Osteoblast (primary cell): ENCODE results near the gene SEC24B. TPM values are rescaled to one million over a fixed set of nuclear protein-coding genes. Genes with fewer than 3 reads are reported as not detected.

Experiments
- DNase-seq: peaks from one replicate; pipeline ENCODE4 v3.0.0; 2011; ENCODE audit warnings: low spot score, mixed read lengths; ENCODE audit not compliant: insufficient read length; ENCODE audit errors: missing footprints
- H2AFZ ChIP-seq: 2 replicates; pipeline ENCODE4 v1.6.0; 2011; ENCODE audit warnings: mild to moderate bottlenecking, low read length
- H3K27ac ChIP-seq: 2 replicates; pipeline ENCODE4 v1.5.1; 2011; ENCODE audit warnings: mild to moderate bottlenecking, low read depth, low read length, moderate library complexity
- H3K27me3 ChIP-seq: 2 replicates; pipeline ENCODE4 v1.6.0; 2012; ENCODE audit warnings: mild to moderate bottlenecking, control low read depth, inconsistent platforms, low read length, moderate library complexity; ENCODE audit not compliant: insufficient read depth
- H3K36me3 ChIP-seq: 2 replicates; pipeline ENCODE4 v1.5.1; 2011; ENCODE audit warnings: mild to moderate bottlenecking, low read length, control low read depth, moderate library complexity; ENCODE audit not compliant: insufficient read depth
- H3K4me1 ChIP-seq: 2 replicates; pipeline ENCODE4 v1.5.1; 2011; ENCODE audit warnings: mild to moderate bottlenecking, low read length, control low read depth, moderate library complexity; ENCODE audit not compliant: insufficient read depth
- H3K4me2 ChIP-seq: 2 replicates; pipeline ENCODE4 v1.6.0; 2011; ENCODE audit warnings: mild to moderate bottlenecking, low read length; ENCODE audit not compliant: insufficient read depth
- H3K4me3 ChIP-seq: fragments of 200-600 bp; sonication (generic); 3 replicates; pipeline ENCODE4 v1.5.1; 2012; ENCODE audit warnings: mild to moderate bottlenecking, low read length, inconsistent platforms; ENCODE audit not compliant: insufficient read depth
- H3K79me2 ChIP-seq: 2 replicates; pipeline ENCODE4 v1.6.0; 2012; ENCODE audit warnings: mild to moderate bottlenecking, low read length, control low read depth, inconsistent platforms; ENCODE audit not compliant: insufficient read depth
- H3K9me3 ChIP-seq: 2 replicates; pipeline ENCODE4 v1.5.1; 2011; ENCODE audit warnings: low read depth, low read length, control low read depth
- H4K20me1 ChIP-seq: 2 replicates; pipeline ENCODE4 v1.6.0; 2012; ENCODE audit warnings: mild to moderate bottlenecking, low read length, control low read depth; ENCODE audit not compliant: insufficient read depth
- total RNA-seq: library from RNA; depleted of rRNA; stranded (reverse); fragments of >200 nt; gene quantifications from 2 replicates; pipeline ENCODE4 v1.2.3, GENCODE V29; 2012
- TF ChIP-seq, protein P1 (sequence below): IDR thresholded peaks from 2 replicates; pipeline ENCODE4 v1.5.1; 2011; ENCODE audit warnings: mild to moderate bottlenecking, low read depth, low read length, moderate library complexity; ENCODE audit errors: extremely low read depth

The SEC24B gene
- total RNA-seq, 1 donor: 18.1 TPM

DNA sequence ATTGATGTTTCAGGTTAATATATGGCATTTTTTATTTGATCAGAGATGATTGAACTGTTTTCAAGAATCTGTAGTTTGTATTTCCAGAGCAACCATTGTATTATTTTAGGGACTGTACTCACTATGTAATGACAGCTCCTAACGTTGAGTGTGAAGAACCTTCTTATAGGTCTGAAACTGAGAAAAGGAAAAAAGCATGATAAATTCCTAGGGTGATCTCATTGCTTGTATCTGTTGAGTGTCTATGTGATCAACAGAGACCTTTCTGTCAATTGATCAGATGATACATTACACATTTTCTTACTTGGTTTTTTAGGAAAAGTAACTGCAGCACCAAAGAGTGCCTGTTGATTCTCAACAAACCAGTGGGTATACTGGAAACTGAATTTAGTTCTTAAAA lies 40.2 kb downstream of the SEC24B start:
- H3K4me1 ChIP-seq: peaks cover 11% of the 10 kb centered on the region
- H3K9me3 ChIP-seq: no peaks in the 10 kb centered on the region
- H3K27ac ChIP-seq: no peak overlapping the region
- H2AFZ ChIP-seq: no peak overlapping the region
- DNase-seq: no peak
- no peak overlapping the region for H3K4me3 ChIP-seq
- peaks cover 13% of the 10 kb centered on the region for H3K36me3 ChIP-seq
- peaks cover 29% of the 10 kb centered on the region for H4K20me1 ChIP-seq
- TF ChIP-seq, protein P1, sequence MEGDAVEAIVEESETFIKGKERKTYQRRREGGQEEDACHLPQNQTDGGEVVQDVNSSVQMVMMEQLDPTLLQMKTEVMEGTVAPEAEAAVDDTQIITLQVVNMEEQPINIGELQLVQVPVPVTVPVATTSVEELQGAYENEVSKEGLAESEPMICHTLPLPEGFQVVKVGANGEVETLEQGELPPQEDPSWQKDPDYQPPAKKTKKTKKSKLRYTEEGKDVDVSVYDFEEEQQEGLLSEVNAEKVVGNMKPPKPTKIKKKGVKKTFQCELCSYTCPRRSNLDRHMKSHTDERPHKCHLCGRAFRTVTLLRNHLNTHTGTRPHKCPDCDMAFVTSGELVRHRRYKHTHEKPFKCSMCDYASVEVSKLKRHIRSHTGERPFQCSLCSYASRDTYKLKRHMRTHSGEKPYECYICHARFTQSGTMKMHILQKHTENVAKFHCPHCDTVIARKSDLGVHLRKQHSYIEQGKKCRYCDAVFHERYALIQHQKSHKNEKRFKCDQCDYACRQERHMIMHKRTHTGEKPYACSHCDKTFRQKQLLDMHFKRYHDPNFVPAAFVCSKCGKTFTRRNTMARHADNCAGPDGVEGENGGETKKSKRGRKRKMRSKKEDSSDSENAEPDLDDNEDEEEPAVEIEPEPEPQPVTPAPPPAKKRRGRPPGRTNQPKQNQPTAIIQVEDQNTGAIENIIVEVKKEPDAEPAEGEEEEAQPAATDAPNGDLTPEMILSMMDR: no peak
- peaks cover 91% of the 10 kb centered on the region for H3K79me2 ChIP-seq
- no peak overlapping the region for H3K4me2 ChIP-seq
- no peaks in the 10 kb centered on the region for H3K27me3 ChIP-seq

DNA sequence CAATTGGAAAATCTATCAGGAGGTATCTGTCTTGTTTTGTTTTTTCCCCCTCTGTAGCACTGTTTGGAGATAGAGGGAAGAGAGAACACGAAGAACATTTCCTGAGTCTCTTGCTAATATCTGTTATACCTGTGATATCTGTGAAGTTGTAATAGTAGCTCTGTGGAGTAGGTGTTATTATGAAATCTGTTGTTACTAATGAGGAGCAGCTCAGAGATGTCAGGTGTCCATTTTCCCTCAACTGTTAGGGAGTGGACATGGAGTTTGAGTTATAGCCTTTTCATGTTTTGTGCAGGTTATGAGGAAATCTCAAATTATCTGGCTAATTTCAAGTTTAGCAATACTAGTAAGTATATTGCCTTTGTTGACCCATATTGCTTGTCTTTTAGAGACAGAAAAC lies 52.4 kb downstream of the SEC24B start:
- H3K27ac ChIP-seq: no peak overlapping the region
- peaks cover 77% of the 10 kb centered on the region for H3K79me2 ChIP-seq
- no peaks in the 10 kb centered on the region for H3K9me3 ChIP-seq
- peaks cover 3% of the 10 kb centered on the region for H4K20me1 ChIP-seq
- no peak for DNase-seq
- H3K4me3 ChIP-seq: no peak overlapping the region
- TF ChIP-seq, protein P1: no peak
- H3K4me1 ChIP-seq: no peaks in the 10 kb centered on the region
- peaks cover 12% of the 10 kb centered on the region for H3K36me3 ChIP-seq
- H2AFZ ChIP-seq: no peak overlapping the region
- H3K27me3 ChIP-seq: no peaks in the 10 kb centered on the region
- H3K4me2 ChIP-seq: no peak overlapping the region

DNA sequence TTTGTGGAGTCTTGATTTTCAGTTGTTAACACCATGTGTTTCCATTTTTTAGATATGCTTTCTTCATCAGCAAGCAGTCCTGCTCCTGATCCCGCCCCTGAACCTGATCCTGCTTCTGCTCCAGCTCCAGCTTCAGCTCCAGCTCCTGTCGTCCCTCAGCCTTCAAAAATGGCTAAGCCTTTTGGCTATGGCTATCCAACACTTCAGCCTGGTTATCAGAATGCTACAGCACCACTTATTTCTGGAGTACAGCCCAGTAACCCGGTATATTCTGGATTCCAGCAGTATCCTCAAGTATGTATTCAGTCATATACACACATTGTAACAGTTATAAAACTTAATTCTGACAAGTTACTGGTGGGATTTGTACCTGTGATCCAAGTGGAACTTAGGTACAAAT lies 60.9 kb downstream of the SEC24B start:
- H3K36me3 ChIP-seq: peaks cover 36% of the 10 kb centered on the region
- H3K9me3 ChIP-seq: no peaks in the 10 kb centered on the region
- no peak overlapping the region for H2AFZ ChIP-seq
- DNase-seq: no peak
- peaks cover 42% of the 10 kb centered on the region for H3K79me2 ChIP-seq
- no peaks in the 10 kb centered on the region for H3K27me3 ChIP-seq
- H4K20me1 ChIP-seq: no peaks in the 10 kb centered on the region
- H3K4me3 ChIP-seq: no peak overlapping the region
- no peak overlapping the region for H3K4me2 ChIP-seq
- no peaks in the 10 kb centered on the region for H3K4me1 ChIP-seq
- H3K27ac ChIP-seq: no peak overlapping the region
- TF ChIP-seq, protein P1: no peak

DNA sequence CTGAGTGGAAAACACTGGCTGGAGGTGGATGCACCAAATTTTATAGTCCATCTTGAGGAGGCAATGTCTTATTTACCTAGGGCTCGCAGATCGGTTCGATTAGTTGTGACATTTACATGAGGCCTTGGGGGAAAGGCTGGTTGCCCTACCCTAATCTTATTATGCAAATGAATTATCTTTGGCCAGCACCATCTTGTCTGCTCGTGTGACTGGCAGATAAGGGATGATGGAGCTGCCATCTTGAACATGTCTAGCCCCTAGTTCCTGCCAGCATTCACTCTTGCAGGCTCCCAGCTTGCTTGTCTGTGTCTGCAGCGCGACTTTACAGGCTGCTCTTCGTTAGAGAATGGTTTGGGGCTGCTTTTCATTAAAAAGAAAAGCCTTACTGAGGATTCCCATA lies 61.9 kb downstream of the SEC24B start:
- H3K79me2 ChIP-seq: peaks cover 32% of the 10 kb centered on the region
- TF ChIP-seq, protein P1: no peak
- DNase-seq: no peak
- no peaks in the 10 kb centered on the region for H3K9me3 ChIP-seq
- H2AFZ ChIP-seq: no peak overlapping the region
- H4K20me1 ChIP-seq: no peaks in the 10 kb centered on the region
- no peak overlapping the region for H3K4me2 ChIP-seq
- no peak overlapping the region for H3K27ac ChIP-seq
- peaks cover 36% of the 10 kb centered on the region for H3K36me3 ChIP-seq
- no peaks in the 10 kb centered on the region for H3K27me3 ChIP-seq
- H3K4me3 ChIP-seq: no peak overlapping the region
- H3K4me1 ChIP-seq: no peaks in the 10 kb centered on the region
